ENCODE data around the gene ST6GAL1.
"Not testable (repeated sequence)": the region's sequence is repeated elsewhere in the genome, so short reads cannot be mapped to it uniquely, and the experiment has no call there.

DNA sequence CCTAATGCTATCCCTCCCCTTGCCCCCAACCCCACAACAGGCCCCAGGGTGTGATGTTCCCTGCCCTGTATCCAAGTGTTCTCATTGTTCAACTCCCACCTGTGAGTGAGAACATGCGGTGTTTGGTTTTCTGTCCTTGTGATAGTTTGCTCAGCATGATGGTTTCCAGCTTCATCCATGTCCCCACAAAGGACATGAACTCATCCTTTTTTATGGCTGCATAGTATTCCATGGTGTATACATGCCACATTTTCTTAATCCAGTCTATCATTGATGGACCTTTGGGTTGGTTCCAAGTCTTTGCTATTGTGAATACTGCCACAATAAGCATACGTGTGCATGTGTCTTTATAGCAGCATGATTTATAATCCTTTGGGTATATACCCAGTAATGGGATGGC is 122.1 kb downstream of the ST6GAL1 start:
- not testable (repeated sequence) for TF ChIP-seq SUZ12 (IDR thresholded peaks at IDR 0.05; ENCODE audit: extremely low read depth, insufficient read depth, insufficient read length); YY1 (IDR thresholded peaks at IDR 0.05; ENCODE audit: insufficient read depth, insufficient read length)
